ENCODE measurements around the gene XPC. TPM values are rescaled to one million over a fixed set of nuclear protein-coding genes. Genes with fewer than 3 reads are reported as not detected.

Gene XPC
- total RNA-seq, 2 experiments from 2014 or later = 28.9 to 30.1 TPM

GRCh38 chr3:14126887-14127505 lies 51.4 kb downstream of the XPC start:
- ChIA-PET POLR2A (no interaction called here), CTCF (no interaction called here)

GRCh38 chr3:14126017-14126886 lies 52.1 kb downstream of the XPC start:
- POLR2A ChIA-PET = interaction anchor here (1.0 to 3.1 kb wide), 2 partner anchors 15 to 52 kb away, joined by 3 to 33 read pairs; partner anchors contain the start of genes LSM3 and XPC
- CTCF ChIA-PET = interaction anchor here (1.4 to 3.1 kb wide), 4 partner anchors 18 to 230 kb away, joined by 4 to 17 read pairs (median 7); partner anchors contain the start of genes LSM3 and XPC

- ChIA-PET CTCF (interaction anchor here (1.4 to 3.1 kb wide), 4 partner anchors 19 to 229 kb away, joined by 4 to 17 read pairs (median 7); partner anchors contain the start of genes LSM3 and XPC), POLR2A (interaction anchor here (1.0 to 3.1 kb wide), 3 partner anchors 15 to 277 kb away, joined by 3 to 33 read pairs (median 3); partner anchors contain the start of genes LSM3 and XPC)
Measured at GRCh38 chr3:14125193-14126016, 53.0 kb downstream of the XPC start.

- CTCF ChIA-PET = interaction anchor here (1.4 to 3.1 kb wide), 4 partner anchors 19 to 228 kb away, joined by 4 to 17 read pairs (median 7); partner anchors contain the start of genes LSM3 and XPC
- POLR2A ChIA-PET = interaction anchor here (0.7 to 3.1 kb wide), 4 partner anchors 17 to 527 kb away, joined by 3 to 33 read pairs (median 3); partner anchors contain the start of genes CCDC174, LSM3 and XPC
Measured at GRCh38 chr3:14124615-14125192, 53.7 kb downstream of the XPC start, which contains the start of the genes CHCHD4 and TMEM43. CHCHD4 (minus strand) TSS chr3:14124870; CDS start chr3:14124676, 194 bp downstream. TMEM43 (plus strand) TSS chr3:14125052; CDS start chr3:14125194, 142 bp downstream.

GRCh38 chr3:14124223-14124614 lies 54.2 kb downstream of the XPC start:
- CTCF ChIA-PET = interaction anchor here (1.1 to 3.1 kb wide), 4 partner anchors 11 to 228 kb away, joined by 3 to 17 read pairs (median 4); no protein-coding TSS in a partner anchor
- POLR2A ChIA-PET = interaction anchor here (0.5 to 3.1 kb wide), 8 partner anchors 9 to 1655 kb away, joined by 3 to 33 read pairs (median 3); partner anchors contain the start of genes CCDC174, LSM3 and XPC

GRCh38 chr3:14123308-14124222 lies 54.8 kb downstream of the XPC start:
- POLR2A ChIA-PET = interaction anchor here (0.5 to 3.1 kb wide), 6 partner anchors 9 to 1654 kb away, joined by 3 to 33 read pairs (median 3); partner anchors contain the start of genes CCDC174, LSM3 and XPC
- CTCF ChIA-PET = interaction anchor here (1.1 to 3.1 kb wide), 3 partner anchors 10 to 227 kb away, joined by 3 to 17 read pairs (median 4); no protein-coding TSS in a partner anchor

GRCh38 chr3:14122301-14122700 lies 56.1 kb downstream of the XPC start:
- POLR2A ChIA-PET = interaction anchor here (1.8 kb wide), 1 partner anchor 57 kb away, joined by 7 read pairs; the partner anchor contains the start of genes LSM3 and XPC
- CTCF ChIA-PET = no interaction called here

- POLR2A ChIA-PET = interaction anchor here (1.8 kb wide), 1 partner anchor 57 kb away, joined by 7 read pairs; the partner anchor contains the start of genes LSM3 and XPC
- CTCF ChIA-PET = interaction anchor here (1.5 kb wide), 1 partner anchor 225 kb away, joined by 4 read pairs; no protein-coding TSS in a partner anchor
Measured at GRCh38 chr3:14121859-14122258, 56.5 kb downstream of the XPC start.

GRCh38 chr3:14120921-14121448 lies 57.4 kb downstream of the XPC start:
- ChIA-PET POLR2A (interaction anchor here (1.8 kb wide), 1 partner anchor 58 kb away, joined by 7 read pairs; the partner anchor contains the start of genes LSM3 and XPC), CTCF (interaction anchor here (1.5 kb wide), 1 partner anchor 225 kb away, joined by 4 read pairs; no protein-coding TSS in a partner anchor)

GRCh38 chr3:14120111-14120920 lies 58.1 kb downstream of the XPC start:
- ChIA-PET CTCF (interaction anchor here (1.1 to 1.5 kb wide), 2 partner anchors 224 kb away, joined by 4 to 5 read pairs; no protein-coding TSS in a partner anchor), POLR2A (no interaction called here)

GRCh38 chr3:14119651-14120050 lies 58.8 kb downstream of the XPC start:
- CTCF ChIA-PET = interaction anchor here (1.1 kb wide), 1 partner anchor 223 kb away, joined by 5 read pairs; no protein-coding TSS in a partner anchor
- POLR2A ChIA-PET = no interaction called here

- POLR2A ChIA-PET = no interaction called here
Measured at GRCh38 chr3:14118400-14119381, 59.7 kb downstream of the XPC start.

GRCh38 chr3:14117468-14118399 lies 60.7 kb downstream of the XPC start:
- POLR2A ChIA-PET = no interaction called here
- CTCF ChIA-PET = interaction anchor here (1.2 to 1.3 kb wide), 2 partner anchors 72 to 221 kb away, joined by 3 to 4 read pairs; no protein-coding TSS in a partner anchor

More at GRCh38 chr3:14118400-14119381, 59.7 kb downstream of the XPC start:
- CTCF ChIA-PET = interaction anchor here (0.5 to 1.3 kb wide), 4 partner anchors 73 to 222 kb away, joined by 3 to 5 read pairs (median 4); no protein-coding TSS in a partner anchor
